ENCODE data around the gene ELF1.

- TF ChIP-seq POLR2A (IDR thresholded peaks at IDR 0.05) (no peak), CTCF (IDR thresholded peaks at IDR 0.05) (no peak)
Measured at GRCh38 chr13:40995997-40996396, 23.1 kb downstream of the ELF1 start.
